CD4-positive, alpha-beta T cell treated with Interleukin-21 for 1 hour (primary cell): ENCODE data around the gene IFIT1B.
"Not testable (repeated sequence)": the region's sequence is repeated elsewhere in the genome, so short reads cannot be mapped to it uniquely, and the experiment has no call there.

Experiments
- DNase-seq: peaks from one replicate; pipeline ENCODE4 v3.0.0-alpha.2; 2020

Gene IFIT1B

DNA sequence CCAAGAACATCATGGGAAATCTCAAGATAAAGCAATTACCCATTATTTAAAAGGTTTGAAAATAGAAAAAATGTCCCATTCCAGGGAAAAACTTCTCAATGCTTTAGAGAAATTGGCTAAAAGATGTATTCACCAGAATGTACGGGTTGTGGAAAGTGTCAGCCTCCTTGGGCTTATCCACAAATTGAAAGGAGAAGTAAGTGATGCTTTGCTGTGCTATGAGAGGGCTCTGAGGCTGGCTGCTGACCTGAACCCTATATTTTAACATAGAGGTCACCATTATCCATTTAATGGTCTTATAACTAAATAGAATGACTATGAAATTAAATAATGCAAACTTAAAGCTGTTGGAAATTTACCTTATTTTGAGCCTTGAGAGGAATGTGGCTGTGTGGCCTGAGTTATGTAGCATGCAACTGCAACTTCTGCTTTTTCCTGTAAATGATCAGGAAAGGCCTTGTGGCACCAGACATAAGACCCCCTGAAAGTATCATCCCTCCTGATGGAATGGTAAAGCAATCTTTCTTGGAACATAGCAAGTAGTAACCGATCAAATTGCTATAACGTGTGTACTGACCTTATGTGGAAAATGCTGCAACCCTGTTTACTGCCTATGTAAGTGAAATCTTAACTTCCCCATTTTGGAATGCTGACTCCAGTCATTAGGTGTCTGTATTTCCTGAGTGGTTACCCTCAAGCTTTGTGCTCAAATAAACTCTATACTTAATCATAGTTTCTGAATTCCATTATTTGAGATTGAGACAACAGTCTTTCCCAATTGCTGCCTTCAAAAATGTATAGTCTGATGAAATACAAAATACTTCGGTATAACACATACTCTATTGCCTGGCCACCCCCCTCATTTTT lies 6.9 kb downstream of the IFIT1B start:
- no peak for DNase-seq

DNA sequence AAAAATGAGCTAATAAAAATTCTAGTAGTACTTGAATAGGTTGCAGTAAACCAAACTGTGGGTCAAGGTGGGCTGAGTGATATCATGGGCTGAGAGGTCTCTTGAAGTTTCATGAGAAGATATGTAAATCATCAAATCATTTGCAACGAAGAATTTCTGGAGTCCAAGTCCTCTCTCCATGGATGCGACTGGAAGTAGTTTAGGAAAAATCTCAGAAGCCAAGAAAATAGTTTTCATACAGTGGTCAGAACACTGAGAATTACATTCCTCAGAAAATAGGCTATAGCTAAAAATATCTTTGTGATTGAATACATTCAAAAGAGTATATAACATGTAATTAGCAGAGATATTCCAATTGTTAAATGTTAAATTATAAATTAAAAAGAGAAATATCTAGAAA lies 10.9 kb downstream of the IFIT1B start:
- no peak for DNase-seq

DNA sequence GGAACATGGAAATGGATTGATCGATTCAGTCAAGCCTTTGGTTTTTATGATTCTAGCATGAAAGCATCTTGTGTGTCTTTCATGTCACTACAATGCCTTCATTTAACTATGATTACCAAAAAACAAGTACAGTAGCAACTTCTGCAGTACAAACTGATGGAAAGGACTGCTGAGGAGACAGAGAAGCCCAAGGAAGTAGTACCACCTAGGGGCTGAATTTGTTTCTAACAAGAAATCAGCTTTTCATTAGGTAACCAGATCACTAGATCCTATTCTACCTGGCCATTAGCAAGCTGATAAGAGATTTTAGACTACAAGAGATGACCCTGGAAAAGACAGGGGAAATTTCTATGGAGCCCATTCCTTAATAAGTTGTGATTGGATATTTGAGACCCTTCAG lies 11.4 kb downstream of the IFIT1B start:
- peak; percentile 41 for DNase-seq

DNA sequence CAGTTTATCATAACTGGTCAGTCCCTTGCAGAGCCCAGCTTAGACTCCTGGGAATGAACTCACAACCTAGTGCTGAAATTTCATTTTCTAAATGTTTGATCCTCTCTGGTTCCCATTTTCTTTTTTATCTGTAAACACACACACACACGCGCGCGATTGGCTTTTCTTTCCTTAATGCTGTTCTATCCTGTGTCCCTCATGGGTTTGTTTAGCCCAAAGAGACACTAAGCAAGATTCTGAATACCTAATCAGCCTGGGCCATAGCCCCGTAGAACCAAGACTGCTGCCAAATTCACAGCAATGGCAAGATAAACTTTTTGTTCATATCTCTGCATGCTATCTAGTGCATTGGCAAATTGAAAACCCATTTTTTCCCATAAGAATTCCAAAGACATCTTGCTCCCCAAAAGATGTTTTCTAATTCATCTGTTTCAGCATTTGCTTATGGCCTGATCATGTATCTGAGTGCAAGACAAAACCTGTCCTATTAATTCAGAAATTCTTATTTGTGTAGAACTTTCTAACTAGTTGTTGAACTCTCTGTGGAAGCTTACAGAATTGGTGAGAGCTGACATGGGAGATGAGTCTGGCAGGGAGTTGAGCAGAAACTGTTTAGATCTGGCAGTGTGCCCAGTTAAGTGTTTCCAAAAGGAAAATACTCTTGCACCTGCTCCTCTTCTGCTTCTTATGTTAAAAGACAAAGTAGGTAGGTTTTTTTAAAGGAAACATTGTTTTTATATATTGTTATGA lies 12.8 kb downstream of the IFIT1B start:
- DNase-seq: no peak

GRCh38 chr10:89391226-89391576 lies 13.3 kb downstream of the IFIT1B start:
- DNase-seq: not testable (repeated sequence)

DNA sequence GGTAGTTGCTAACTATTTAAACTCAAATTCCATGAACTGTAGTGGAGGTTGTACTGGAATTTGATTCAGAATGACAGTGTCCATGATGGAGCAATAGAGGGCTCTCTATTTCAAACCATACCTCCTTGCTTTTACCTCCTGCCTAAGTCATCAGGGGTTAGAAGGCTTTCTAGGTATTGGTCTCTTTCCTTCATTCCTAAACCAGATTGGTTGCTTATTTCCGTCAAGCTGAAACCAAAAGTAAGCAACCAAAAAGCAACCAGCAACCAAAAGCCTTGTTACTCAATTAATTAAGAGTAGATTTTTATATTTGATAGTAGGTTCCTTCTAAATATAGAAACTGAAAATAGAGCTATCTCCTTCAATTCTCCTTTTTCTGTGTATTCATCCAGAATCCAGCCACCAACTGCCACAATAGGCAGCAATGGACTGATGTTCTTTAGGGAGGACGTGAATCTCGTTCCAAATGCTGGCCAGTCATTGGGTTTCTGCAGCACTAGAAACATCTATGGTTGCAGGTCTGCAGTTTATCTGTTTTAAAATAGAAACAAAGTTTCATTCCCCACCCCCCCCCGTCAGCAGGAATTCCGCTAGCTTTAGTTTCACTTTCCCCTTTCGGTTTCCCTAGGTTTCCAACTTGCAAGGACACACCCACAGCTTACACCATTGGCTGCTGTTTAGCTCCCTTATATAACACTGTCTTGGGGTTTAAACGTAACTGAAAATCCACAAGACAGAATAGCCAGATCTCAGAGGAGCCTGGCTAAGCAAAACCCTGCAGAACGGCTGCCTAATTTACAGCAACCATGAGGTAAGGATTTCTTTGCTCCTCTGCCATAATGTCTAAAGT lies 14.3 kb downstream of the IFIT1B start, which contains the start of gene IFIT1:
Gene IFIT1, plus strand, starts transcription at position 717 of the 850 bp plus-strand sequence. Its CDS starts 90 bp downstream, at position 807.
- peak; percentile 87 for DNase-seq

GRCh38 chr10:89392974-89393373 lies 15.1 kb downstream of the IFIT1B start:
- DNase-seq: no peak

DNA sequence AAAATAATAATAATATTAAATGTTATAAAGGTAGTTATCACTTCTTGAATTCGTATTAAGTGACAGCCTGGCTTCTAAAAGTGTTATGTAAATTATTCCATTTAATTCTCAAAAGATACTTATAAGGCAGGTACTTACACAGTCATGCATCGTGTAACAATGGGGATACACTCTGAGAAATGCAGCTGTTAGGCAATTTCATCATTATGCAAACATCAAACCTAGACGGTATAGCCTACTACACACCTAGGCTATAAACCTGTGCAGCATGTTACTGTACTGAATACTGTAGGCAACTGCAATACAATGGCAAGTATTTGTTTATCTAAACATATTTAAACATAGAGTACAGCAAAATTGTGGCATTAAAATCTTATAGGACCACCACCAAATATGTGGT lies 16.0 kb downstream of the IFIT1B start:
- no peak for DNase-seq

DNA sequence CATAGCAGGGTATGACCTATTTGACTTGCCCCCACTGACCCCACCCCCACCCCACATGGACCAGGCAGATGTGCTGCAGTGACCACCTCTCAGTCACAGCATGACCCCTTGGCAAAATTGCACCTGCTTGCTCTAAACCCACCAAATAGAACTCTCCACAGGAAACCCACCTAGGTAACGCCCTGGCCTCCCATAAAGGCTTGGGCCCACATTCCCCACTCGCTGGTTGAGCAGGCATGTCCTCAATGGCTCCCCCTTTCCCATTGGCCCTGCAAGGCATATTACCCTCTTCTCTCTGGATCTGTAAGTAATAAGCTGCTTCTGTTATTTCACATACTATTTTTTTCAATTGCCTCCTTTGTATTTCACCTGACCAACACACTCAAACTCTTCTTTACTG lies 17.3 kb downstream of the IFIT1B start:
- no peak for DNase-seq

GRCh38 chr10:89398003-89398749 lies 20.3 kb downstream of the IFIT1B start:
- no peak for DNase-seq

- no peak for DNase-seq
These were observed 22.1 kb downstream of the IFIT1B start for GRCh38 chr10:89399956-89400355.

DNA sequence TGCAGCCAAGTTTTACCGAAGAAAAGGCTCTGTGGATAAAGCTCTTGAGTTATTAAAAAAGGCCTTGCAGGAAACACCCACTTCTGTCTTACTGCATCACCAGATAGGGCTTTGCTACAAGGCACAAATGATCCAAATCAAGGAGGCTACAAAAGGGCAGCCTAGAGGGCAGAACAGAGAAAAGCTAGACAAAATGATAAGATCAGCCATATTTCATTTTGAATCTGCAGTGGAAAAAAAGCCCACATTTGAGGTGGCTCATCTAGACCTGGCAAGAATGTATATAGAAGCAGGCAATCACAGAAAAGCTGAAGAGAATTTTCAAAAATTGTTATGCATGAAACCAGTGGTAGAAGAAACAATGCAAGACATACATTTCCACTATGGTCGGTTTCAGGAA lies 25.2 kb downstream of the IFIT1B start:
- DNase-seq: no peak

DNA sequence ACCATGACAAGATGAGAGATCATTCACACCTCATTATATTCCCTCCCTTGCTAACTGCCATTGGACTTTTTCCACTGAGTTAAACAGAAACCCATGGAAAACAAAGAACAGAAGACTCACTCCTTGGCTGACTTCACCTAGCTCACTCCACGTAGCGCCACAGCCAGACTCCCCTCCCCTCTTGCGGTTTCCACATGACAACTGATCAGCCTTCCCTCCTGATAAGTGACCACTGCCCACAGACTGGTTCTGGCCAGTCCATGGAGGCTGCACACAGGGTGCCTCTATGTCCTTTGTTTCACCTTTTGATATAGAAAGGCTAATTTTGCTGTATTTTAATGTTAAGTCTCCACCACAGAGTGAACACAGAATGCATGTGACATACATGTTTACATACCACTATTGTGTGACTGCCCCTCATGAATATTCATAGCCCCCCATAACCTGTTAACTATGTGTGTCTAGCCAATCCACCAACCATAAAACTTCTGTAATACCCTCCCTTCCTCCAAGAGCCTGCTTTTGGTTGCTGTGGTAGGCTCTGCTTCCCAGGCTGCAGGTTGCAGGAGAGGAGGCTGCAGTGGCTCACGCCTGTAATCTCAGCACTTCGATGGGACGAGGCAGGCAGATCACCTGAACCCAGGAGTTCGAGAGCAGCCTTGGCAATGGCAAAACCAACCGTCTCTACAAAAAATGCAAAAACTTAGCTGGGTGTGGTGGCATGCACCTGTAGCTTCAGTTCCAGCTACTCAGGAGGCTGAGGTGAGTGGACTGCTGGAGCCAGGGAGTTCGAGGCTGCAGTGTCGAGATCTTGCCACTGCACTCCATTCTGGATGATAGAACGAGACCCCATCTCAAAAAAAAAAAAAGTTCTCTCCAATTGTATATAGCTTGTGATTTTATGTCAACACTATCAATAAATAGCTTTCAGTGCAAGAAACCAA lies 26.5 kb downstream of the IFIT1B start:
- DNase-seq: no peak

- not testable (repeated sequence) for DNase-seq
These were observed 28.3 kb downstream of the IFIT1B start for GRCh38 chr10:89406178-89406577.

- not testable (repeated sequence) for DNase-seq
These were observed 29.9 kb downstream of the IFIT1B start for GRCh38 chr10:89407792-89408191.

DNA sequence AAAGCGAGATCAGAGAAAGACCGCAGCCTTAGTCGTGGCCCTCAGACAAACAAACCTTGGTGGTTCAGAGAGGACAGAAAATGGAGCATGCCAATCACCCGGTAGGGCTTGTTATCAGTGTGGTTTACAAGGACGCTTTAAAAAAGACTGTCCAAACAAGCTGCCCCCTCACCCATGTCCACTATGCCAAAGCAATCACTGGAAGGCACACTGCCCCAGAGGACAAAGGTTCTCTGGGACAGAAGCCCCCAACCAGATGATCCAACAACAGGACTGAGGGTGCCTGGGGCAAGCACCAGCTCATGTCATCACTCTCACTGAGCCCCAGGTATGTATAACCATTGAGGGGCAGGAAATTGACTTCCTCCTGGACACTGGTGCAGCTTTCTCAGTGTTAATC lies 31.4 kb downstream of the IFIT1B start:
- DNase-seq: not testable (repeated sequence)

DNA sequence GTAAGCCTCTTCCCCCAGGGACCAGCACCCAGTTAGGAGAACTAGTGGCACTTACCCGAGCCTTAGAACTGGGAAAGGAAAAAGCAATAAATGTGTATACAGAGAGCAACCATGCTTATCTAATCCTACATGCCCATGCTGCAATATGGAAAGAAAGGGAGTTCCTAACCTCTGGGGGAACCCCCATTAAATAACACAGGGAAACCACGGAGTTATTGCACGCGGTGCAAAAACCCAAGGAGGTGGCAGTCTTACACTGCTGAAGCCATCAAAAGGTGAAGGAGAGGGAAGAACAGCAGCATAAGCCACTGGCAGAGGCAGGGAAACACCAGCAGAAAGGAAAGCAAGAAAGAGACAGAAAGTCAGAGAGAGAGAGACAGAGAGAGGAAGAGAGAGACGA lies 32.7 kb downstream of the IFIT1B start:
- not testable (repeated sequence) for DNase-seq

DNA sequence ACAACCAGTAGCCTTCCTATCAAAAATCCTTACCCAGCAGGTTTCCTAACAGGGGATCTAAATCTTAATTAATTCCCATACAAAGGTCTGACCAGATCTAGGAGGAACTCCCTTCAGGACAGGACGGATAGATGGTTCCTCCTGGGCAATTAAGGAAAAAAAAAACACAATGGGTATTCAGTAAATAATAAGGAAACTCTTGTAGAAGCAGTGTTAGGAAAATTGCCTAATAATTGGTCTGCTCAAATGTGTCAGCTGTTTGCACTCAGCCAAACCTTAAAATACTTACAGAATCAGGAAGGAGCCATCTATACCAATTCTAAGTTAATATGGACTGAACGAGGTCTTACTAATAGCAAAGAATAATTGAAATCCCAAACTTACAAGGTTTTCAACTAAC lies 33.3 kb downstream of the IFIT1B start:
- DNase-seq: not testable (repeated sequence)

DNA sequence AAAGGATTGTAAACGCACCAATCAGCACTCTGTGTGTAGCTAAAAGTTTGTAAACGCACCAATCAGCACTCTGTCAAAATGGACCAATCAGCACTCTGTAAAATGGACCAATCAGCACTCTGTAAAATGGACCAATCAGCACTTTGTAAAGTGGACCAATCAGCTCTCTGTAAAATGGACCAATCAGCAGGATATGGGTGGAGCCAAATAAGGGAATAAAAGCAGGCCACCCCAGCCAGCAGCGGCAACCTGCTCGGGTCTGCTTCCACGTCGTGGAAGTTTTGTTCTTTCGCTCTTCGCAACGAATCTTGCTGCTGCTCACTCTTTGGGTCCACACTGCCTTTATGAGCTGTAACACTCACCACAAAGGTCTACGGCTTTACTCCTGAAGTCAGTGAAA lies 34.4 kb downstream of the IFIT1B start:
- DNase-seq: peak; percentile 66

GRCh38 chr10:89413398-89413912 lies 35.6 kb downstream of the IFIT1B start:
- DNase-seq: no peak
